Stimulated activated CD4-positive, alpha-beta T cell treated with anti-CD3 and anti-CD28 coated beads, Interleukin-4, amount 100 ng/mL, for 48 hours (primary cell): ENCODE data around the gene NPB.

Experiments used
- DNase-seq, 2 donors: peaks; one replicate each; pipeline ENCODE4 v3.0.0-alpha.2; 2020; ENCODE audit warnings: low read depth in 2 of 2

Gene NPB

DNA sequence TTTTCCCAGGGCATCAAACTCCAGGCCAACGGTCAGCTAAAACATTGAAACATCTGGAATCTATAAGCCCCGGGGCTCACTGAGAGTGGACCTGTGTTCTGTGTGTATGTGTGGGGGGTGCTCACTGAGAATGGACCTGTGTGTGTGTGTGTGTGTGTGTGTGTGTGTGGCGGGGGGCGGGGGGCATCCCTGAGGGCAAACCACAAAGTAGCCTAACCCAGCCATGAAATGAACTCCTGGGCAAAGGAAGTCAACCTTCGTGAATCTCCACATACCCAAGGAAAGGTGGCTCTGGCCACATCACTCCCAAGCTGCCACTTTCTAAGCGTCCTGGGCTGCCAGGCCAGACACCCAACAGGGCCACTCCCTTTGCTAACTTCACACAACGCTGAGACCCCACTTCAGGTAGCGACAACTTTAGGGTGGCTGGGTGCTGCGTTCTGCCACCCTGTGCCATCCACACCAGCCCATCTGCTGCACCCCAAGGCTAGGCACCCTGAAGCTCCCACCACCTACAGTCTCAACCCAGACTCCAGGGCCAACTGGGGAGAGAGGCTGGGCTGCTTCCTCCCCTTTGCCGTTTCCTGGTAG is 23.9 kb downstream of the NPB start:
- no peak for DNase-seq

DNA sequence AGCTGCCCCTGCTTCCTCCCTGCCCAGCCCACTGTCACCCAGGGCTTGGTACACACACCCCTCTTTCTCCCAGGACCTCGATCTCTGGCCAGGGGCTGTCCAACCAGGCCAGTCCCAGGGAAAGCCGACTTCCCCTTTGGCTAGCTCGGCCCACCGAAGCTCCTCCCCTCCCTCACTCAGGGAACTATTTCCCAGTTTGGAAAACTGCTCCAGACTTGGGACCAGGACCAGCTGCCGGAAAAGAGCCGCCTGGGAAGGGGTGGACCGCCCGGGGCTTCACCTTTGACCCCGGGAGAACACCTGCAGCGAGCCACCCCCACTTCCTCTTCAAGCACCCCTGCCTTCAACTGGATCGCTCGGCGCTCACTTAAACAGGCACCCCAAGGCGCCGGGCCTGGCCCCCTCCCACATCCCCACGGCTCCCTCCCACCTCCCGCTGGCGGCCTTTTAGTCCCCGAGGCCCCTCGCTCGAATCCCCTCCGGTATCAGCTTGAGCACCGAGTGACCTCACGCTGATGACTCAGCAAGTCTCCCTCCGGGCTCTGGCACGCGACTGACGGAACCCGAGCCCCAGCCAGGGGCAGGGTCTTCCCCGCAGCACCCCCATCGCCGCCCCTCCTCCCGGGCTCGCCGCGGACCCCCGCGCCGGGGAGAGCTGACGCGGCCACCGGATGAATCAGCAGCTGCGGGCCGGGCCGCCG is 24.6 kb downstream of the NPB start:
- peak; percentile 53 to 63 for DNase-seq

DNA sequence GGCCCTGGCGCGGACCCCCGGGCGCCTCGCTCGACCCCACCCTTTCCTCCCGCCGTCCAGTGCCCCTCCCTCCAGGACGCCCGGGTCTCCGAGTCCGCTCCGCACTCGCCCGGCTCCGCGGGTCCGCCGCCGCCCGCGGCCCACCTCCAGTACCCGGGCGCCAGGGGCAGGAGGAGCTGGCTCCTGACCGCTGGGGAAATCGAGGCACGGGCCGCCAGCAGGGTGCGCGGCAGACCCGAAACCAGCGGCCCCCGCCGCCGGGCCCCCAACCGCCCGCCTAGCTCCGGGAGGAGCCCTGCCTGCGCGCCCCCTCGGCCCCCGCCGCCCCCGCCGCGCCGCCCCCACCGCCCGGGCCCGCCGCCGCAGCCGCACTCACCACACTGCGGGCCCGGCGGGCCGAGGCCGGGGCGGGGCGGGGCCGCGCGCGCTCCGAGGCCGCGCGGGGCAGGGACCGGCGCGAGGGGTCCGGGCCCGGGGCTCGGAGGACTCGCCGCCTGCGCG is 25.2 kb downstream of the NPB start:
- no peak for DNase-seq

DNA sequence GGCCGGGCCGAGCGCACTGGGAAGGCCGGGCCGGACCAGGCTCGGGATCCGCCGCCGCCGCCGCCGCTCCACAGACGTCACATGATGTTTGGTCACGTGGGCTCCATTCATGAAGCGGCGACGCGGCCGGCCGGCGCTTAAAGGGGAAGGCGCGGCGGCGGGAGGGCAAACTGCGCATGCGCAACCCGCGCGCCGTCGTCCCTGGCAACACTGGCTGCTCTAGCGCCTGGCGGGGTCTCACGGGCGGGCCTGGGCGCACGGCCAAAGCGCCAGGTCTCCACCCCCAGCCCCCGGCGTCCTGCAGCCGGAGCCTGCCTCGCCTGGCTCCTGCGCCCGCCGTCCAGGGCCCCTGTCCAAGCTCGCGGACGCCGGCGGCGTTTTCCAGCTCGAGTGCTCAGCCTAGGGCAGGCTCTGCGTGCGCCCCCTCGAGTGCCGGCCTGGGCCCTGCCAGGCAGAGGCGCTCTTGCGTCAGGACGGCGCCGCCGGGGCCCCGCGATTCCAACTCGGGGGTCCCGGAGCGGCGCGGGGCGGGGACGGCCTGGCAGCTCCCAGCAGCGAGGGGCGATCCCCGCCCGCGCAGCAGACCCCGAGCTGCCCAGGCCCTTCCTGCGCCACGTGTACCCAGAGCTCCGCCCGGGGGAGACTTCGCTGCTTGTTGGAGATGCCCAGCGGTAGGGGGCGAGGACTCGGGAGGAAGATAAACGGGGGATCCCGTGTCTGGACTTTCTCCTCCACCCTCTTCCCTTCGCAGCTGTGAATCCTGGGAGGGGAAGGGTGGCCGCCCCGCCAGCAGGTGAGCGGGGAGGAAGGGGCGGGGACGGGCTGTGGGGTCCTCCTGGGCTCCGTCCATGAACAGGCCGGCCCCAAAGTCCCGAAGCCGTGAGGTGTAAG is 25.9 kb downstream of the NPB start, which contains the start of gene MAFG:
Gene MAFG (minus strand): TSS at position 83 of the 891 bp plus-strand sequence. CDS start 4,550 bp downstream, outside the sequence.
- DNase-seq: peak; percentile 84 to 85

DNA sequence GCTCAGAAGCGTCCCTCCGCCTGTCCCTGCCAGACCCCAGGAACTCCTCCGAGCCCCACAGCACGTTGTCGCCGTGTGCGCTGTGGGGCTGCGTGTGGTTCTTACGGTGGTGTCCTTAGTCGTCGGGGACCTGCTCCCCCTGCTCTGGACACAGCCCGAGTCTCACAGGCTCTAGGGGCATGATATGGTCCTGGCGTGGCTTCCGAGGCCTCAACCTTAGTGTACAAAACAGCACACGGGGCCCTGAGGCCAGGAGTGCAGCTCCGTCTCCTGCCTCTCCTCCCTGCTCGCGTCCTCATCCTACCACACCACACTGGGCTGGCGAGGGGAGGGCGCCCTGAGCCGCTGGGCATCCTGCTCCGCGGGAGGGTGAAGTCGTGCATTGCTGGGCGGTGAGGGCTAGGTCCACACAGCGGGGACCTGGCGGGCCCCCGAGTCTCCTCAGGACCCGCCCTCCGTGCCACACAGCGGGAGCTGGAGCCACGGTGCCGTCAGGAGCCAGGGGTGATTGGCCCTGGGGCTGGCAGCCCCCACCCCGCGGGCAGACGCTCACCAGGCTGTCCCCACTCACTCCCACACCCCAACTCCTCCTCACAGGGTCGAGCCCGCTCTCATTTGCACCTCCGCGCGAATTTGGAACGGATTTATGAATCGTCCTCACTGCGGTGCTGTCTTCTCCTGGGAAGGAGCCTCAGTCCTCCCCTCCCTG is 26.7 kb downstream of the NPB start:
- DNase-seq: no peak

DNA sequence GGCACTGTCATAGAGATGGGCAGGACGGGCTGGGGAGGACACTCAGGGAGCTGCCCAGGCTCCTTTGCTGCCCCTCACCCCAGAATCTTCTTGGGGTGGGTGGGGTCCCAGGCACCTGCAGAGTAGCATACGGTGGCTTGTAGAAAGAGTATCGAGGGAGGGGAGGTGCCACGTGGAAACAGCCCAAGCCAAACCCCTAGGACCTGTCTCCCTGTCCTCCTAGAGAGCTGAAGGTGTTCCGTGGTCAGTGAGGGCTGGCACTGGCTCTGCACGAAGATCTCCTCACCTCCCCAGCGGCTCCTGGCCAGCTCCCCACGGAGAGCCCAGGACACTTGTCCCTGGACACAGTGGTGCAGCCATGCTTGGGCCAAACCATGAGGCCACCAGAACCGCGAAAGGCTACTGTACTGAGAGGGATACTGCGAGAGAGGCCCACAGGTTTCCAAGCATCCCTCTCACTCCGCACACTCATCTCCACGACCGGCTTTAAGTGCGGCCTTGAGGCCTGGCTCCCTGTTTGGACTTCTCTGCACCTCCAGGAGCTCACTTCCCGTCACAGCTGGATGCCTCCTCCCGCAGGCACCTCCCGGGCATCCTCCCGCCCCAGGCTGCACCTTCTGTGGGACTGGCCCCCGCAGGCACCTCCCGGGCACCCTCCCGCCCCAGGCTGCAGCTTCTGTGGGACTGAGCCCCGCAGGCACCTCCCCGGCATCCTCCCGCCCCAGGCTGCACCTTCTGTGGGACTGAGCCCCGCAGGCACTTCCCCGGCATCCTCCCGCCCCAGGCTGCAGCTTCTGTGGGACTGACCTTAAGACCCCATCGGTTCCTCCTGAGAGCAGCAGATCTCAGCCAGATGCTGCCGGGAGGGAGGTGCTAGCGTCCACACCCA is 27.5 kb downstream of the NPB start:
- DNase-seq: no peak

DNA sequence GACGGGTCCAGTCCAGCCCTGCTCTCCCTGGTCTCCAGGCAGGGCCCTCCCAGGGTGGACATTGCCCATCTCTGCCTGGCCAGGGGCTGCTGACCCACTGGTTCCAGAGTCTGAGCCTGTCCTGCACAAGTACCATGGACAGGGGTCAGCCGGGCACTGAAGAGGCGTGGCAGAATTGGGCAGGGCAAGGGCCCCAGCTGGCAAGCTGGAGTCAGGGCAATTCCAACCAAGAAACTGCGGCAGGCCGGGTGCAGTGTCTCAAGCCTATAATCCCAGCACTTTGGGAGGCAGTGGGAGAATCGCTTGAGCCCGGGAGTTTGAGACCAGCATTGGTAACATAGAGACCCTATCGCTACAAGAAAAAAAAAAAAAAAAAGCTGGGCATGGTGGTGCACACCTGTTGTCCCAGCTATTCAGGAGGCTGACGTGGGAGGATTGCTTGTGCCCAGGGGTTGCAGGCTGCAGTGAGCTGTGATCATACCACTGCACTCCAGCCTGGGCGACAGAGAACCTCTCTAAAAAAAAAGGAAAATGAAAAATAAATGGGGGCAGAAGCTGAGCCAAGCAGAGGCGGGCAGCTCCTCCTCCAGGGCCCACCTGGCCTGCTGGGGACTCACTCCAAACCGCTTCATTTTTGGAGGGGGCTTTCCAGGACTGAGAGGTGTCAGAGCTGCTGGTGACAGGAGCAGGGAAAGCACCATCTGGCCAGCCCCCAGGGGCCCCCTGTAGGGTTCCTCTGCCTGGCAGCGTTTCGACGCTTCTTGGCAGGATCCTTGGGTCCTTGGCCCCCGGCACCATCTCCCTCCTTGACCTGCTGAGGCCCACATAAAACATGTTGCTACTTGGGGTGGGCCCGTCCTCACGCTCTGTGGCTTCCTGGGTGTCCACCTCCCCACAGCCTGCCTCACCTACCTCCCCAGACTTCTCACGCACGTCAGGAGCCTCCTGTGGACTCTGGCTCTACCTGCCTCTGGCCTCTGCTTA is 28.4 kb downstream of the NPB start:
- DNase-seq: no peak

DNA sequence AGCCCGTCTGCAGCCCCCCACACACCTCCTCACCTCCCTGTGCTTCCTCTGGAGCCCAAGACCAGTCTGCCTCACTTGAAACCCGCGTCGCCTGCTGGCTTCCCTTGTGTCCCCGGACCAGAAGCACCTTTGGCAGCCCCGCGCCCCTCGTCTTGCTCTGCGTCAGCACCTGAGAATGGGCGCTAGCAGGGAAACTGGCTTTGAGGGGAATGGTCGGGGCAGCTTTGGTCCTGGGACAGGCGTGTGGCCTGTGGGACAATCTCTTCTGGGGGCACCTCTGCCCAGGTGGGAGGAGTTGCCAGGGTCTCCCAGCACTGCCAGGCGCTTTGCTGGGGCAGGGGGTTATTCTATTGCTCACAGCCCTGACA is 29.1 kb downstream of the NPB start:
- DNase-seq: no peak

DNA sequence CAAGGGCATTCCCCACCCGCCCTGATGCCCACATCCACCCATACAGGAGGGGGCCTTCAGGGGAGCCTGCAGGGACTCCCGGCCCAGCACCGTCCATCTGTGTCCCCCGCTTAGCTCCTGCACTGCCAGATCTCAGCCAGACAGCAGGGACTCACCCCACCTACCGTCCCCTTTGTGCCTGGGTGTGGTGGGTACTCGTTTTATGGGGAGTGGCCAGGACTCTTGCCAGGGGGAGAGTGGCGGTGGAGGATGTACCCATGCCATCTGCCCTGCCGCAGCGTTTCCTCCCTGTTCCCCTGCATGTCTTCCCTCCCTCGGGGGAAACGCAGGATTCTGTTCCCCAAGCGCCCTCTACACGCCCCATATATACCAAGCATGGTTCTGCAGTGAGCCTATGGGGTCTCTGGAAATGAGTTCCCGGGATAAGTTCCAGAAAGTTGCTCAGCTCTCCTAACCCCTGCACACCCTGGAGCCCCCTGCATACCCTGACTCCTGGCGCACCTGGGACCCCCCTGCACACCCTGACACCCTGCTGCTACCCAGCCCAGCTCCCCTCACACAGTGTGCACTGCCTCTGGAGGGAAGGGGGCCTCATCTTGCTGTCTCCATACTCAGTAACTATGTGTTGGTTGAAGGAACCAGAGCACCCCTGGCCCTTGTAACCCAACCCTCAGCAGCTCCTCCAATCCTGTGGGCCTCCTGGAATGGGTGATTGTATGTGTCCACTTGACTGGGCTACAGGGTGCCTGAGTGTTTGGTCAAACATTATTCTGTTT is 29.7 kb downstream of the NPB start:
- DNase-seq: no peak

DNA sequence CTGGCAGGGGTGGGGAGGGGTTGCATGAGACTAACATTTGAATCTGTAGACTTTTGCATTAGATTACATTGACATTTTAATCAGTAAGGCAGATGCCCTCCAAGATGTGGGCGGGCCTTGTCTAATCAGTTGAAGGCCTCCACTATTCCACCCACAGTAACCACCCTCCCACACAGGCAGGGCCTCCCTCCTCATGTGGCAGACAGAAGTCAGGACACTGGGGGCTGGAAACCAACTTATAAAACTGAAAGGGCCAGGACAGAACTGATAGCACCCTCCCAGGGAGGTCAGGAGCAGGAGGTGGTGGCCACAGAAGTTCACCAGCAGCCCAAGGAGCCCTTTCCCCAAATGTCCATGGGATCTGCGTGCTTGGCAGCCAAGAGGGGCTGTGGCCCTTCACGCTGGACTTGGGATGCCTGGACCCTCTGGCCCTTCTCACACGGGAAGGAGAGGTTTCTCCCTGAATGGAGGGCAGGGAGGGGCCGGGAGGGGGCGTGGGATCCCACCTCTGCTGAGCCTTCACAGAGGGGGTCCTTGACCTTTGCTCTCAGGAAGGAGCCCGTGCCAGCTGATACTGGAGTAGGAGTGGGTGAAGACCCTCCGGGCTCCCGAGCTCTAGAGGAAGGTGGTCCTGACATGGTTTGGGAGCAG is 30.4 kb downstream of the NPB start:
- no peak for DNase-seq

DNA sequence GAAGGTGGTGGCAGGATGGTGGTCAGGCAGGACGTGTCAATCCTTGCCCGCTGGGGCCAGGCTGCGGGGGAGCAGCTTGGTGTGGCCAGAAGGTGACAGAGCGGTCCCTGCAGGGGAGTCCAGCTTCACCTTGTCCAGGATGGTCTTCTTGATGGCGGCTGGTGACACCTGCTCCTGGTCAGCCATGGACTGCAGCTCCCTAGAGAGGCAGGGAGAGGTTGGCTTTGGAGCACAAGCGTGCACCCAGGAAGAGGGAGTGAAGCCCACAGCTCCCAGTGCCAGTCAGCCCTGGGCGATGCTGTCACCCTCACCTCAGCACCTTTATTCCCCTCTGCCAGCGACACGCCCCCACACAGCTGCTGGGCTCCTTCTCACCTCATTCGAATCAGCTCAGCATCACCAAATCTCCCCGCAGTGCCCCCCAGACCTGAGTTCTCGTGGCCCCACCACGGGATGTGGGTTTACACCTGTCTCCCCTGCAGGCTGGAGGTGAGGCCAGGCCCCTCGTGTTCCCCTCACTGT is 31.2 kb downstream of the NPB start:
- no peak for DNase-seq

DNA sequence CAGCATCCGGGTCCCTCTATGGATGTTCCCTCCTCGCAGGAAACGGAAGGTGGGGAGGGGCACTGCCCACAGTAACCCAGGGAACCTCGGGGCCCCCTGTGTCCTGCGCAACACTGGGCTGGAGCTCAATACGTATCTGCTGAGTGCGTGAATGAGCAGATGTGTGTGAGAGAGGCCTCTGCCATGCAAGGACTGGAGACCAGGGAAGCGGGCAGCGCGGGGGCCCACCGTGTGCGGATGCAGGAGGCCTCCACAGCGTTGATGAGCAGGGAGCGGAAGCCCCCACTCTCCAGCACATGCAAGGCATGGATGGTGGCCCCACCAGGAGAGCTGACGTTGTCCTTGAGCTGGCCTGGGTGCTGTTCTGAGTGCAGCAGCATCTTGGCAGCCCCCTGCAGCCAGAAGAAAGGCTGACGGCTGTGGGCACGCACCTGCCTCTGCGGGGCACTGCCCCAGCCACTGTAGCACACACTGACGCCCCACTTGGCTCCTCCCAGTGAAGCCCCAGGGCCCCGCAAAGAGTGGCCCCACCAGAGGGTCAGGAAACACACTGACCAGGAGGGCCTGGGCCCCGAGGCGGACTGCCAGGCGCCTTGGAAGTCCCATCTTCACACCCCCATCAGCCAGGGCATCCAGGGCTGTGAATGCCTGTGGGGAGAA is 32.2 kb downstream of the NPB start:
- DNase-seq: no peak

DNA sequence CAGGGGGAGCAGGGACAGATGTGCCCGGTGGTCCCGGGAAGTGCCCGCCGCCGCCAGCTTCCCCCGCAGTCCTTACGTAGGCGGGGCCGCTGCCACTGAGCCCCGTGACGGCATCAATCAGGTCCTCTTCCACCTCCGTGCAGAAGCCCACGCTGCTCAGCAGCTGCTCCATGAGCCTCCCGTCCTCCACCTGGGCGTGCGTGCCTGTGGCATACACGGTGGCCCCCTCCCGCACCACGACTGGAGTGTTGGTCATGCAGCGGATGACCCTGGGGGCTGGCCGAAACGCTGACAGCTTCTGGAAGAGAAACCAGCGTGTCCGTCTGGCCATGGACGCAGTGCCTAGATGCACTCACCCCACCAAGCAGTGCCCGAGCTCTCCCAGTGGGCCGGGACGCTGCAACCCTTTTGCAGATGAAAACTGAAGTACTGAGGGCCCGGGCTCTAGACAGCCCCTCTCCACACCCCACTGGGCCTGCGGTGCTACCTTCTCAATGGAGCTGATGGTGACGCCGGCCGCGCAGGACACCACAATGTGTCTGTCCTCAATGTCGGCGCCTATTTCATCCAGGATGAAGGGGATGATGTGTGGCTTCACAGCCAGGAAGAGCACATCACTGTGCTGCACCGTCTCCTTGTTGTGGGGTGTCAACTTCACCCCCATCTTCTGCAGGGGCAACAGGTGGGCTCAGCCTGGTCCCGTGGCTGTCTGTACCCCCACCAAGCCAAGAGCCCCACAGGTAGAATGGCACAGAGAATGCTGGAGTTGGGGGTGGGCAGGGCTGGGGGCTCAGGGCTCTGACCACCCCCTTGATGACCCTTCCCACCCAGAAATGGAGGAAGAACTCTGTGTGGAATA is 33.0 kb downstream of the NPB start:
- no peak for DNase-seq

DNA sequence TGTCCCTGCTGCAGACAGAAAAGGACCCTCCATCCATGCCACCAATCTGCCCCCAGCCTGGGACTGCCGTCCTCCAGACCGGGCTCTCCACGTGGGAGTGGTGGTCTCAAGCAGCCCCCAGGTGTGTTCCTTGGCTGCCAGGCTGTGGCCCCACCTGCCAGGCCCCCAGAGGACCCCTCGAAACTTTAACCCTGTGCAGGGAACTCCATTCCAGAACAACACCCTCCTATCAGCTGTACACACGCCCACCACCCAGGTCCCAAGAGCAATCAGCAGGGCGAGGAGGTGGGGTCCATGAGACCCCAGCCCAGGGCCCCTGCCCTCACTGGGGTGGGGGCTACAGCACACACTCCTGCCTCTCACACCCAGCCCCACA is 33.7 kb downstream of the NPB start:
- no peak for DNase-seq

DNA sequence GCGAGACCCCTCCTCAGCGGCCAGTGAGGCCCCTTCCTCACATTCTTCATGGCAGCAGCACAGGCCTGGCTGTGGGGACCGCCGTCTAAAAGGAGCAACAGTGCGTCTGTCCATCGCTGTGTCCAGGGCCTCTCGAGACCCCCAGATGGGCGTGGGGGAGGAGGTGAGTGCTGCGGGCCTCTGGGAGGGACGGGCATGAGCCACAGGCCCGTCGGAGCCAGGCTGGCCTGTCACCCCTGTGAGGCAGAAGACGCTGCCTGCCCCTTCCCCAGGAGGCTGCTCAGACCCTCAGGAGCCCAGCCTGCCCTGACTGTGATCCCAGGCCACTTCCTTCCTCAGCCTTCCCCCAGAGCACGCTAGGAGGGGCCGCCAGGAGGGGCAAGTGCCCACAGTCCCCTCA is 37.2 kb downstream of the NPB start:
- DNase-seq: no peak

DNA sequence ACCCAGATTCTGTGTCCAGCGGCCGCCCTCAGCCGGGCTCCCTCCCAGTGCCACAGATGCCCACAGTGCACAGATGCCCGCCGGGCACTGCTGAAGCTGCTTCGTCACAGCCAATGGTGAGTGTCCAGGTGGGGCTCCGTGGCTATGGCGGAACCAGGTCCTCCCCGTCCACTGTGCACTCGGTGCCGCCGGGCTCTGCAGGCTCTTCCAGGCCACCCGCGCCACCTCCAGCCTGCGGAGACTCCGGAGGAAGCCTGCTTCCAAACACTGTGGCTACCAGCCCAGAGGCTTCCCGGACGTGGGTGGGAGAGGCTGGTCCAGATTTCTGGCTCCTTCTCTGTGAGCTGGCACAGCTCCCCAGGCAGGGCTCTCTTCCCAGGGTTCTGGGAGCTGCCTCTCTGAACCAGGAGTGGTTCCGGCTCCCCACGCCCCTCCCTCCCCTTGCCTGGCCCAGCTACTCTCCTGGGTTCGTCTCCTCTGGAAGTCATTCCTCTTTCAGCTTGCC is 37.9 kb downstream of the NPB start:
- no peak for DNase-seq
